ENCODE data around the gene SLC16A9. TPM values are rescaled to one million over a fixed set of nuclear protein-coding genes. Genes with fewer than 3 reads are reported as not detected.

Gene SLC16A9
- total RNA-seq, 1 experiment from 2014 or later, result 5.9 TPM

DNA sequence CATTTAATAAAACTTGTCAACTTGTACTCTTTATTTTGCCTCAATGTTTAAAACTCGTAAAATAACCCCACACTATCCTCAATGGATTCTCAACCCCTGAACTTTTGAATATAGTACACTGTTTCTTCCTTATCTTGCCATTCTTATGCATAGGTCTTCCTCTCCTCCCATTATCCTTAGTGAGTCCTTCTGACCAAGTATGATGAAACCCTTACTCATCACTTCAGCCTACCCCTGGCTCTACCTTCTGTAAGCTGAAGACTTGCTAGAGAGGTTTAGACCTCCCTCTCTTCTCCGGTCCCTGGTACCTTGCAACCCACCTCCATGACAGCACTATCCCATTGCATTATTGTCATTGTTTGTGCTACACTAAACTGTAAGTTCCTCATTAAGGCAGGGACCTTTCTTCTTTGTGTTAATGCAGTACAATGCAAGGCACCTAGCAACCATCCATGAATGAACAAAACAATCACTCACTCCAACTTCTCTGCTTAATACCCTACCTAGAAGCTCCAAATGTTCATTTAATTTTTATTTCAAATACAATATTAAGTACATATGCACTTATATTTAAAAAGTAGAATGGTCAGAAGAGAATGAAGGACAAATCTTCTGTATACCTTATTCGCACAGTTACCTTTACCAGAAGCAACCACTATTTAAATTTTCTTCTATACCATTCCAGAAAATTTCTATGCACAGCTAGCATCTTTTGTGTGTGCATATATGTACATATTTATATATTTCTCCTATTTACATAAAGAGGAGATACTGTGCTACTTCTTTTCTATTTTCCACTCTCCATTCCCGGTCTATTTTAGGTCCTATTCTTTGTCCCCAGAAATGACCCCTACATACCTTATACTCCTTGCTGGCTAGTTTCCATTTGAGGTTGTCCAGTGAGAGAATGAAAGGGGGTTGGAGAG, 77.5 kb downstream of the SLC16A9 start (continued):
- TF ChIP-seq CTCF (IDR thresholded peaks at IDR 0.05 in 2 of 3, conservative IDR thresholded peaks at IDR 0.05 in 1 of 3; ENCODE audit: borderline replicate concordance in 1 of 3, insufficient read depth in 1 of 3, low read depth in 2 of 3, low read length in 2 of 3) (no peak), ZNF274 (IDR thresholded peaks at IDR 0.05; ENCODE audit: low read depth, low read length) (no peak), ZBTB33 (IDR thresholded peaks at IDR 0.05; ENCODE audit: extremely low read depth, insufficient replicate concordance, low read length) (no peak)
- TF ChIP-seq, protein P1, sequence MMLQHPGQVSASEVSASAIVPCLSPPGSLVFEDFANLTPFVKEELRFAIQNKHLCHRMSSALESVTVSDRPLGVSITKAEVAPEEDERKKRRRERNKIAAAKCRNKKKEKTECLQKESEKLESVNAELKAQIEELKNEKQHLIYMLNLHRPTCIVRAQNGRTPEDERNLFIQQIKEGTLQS (IDR thresholded peaks at IDR 0.05), result no peak

DNA sequence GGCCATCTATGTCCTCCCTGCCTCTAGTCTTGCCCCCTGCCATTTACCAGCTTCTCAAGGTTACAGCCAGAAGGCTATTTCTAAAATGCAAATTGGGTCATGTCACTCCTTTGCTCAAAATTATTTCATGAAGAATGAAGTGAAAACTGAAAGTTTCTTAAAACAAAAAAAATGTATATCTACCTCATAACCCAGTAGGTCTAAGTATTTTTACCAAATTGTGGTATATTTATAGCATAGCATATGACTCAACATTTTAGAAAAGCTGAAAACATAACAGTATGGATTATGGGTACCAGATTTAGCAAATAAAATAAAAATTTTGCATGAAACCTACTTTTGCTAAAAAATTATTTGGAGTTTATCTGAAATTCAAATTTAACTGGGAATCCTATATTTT, 78.4 kb downstream of the SLC16A9 start:
- no peak for ATAC-seq
- Histone ChIP-seq H3K9me3 (ENCODE audit: control insufficient read depth in 1 of 2, insufficient read depth in 1 of 2, low read depth in 1 of 2, low read length in 2 of 2) (no peaks in the 10 kb centered on the region), H3K4me2 (ENCODE audit: low read length) (no peak overlapping the region), H3K79me2 (ENCODE audit: insufficient read depth, low read length) (no peaks in the 10 kb centered on the region), H3K27ac (ENCODE audit: low read depth, low read length) (no peak overlapping the region), H3K4me3 (replicated peaks in 1 of 2; ENCODE audit: low read depth in 1 of 2, low read length in 2 of 2) (no peak overlapping the region), H3K4me1 (ENCODE audit: control insufficient read depth in 1 of 2, insufficient read depth in 2 of 2, low read length in 2 of 2) (no peaks in the 10 kb centered on the region), H4K20me1 (ENCODE audit: insufficient read depth) (no peaks in the 10 kb centered on the region), H2AFZ (ENCODE audit: low read depth, low read length, poor library complexity, severe bottlenecking) (no peak overlapping the region), H3K9ac (ENCODE audit: low read length) (no peak overlapping the region), H3K9me2 (ENCODE audit: insufficient read depth) (no peaks in the 10 kb centered on the region), H3K27me3 (ENCODE audit: insufficient read depth, low read length) (no peaks in the 10 kb centered on the region), H3K36me3 (ENCODE audit: control insufficient read depth in 1 of 2, insufficient read depth in 2 of 2, low read length in 2 of 2) (no peaks in the 10 kb centered on the region)
- ChIA-PET RAD21 (ENCODE audit: low non-redundant PET in 1 of 2, low total read pairs in 2 of 2, uncharacterized antibody in 2 of 2, unreplicated experiment in 2 of 2) (no interaction called here), POLR2A (no interaction called here), CTCF (no interaction called here)
- intact Hi-C loops (cut with micrococcal nuclease), result no loop called here
- BruUV-seq (replicated peaks), result no TSS peak
- no peak for DNase-seq (ENCODE audit: low read depth, low spot score)
- TF ChIP-seq ZNF274 (IDR thresholded peaks at IDR 0.05; ENCODE audit: low read depth, low read length) (no peak), SRF (IDR thresholded peaks at IDR 0.05; ENCODE audit: low read depth) (no peak), POLR2AphosphoS5 (IDR thresholded peaks at IDR 0.05; ENCODE audit: low read depth, low read length) (no peak), FOSL1 (IDR thresholded peaks at IDR 0.05; ENCODE audit: low read depth) (no peak), REST (IDR thresholded peaks at IDR 0.05; ENCODE audit: low read depth) (no peak), SP1 (IDR thresholded peaks at IDR 0.05; ENCODE audit: low read depth) (no peak), RAD21 (IDR thresholded peaks at IDR 0.05; ENCODE audit: low read depth) (no peak), MAX (IDR thresholded peaks at IDR 0.05) (no peak), JUND (IDR thresholded peaks at IDR 0.05) (no peak), CTCF (IDR thresholded peaks at IDR 0.05 in 2 of 3, conservative IDR thresholded peaks at IDR 0.05 in 1 of 3; ENCODE audit: borderline replicate concordance in 1 of 3, insufficient read depth in 1 of 3, low read depth in 2 of 3, low read length in 2 of 3) (no peak)
